CD4-positive, CD25-positive, alpha-beta regulatory T cell (primary cell): ENCODE measurements around the gene ERP27. TPM values are rescaled to one million over a fixed set of nuclear protein-coding genes. Genes with fewer than 3 reads are reported as not detected.
A peak's percentile ranks its signal among the peaks of the same experiment; 100 is the strongest.

Source experiments
- ATAC-seq, 2 donors: fragments of 150-1000 bp; cut with Tn5 transposase; one replicate each; pipeline ENCODE4 v1.10.0; 2021; ENCODE audit warnings: low read depth in 2 of 2, moderate number of reproducible peaks in 2 of 2, moderate library complexity in 1 of 2
- DNase-seq, 3 donors: peaks; one replicate each; pipeline versions ENCODE4 v3.0.0 to v3.0.0-alpha.2; 2012 to 2022; ENCODE audit warnings: mixed read lengths in 1 of 3
- H3K27ac ChIP-seq: one replicate; pipeline ENCODE4 v1.7.0; 2013; ENCODE audit warnings: mild to moderate bottlenecking, low read length; ENCODE audit not compliant: insufficient read depth, poor library complexity, severe bottlenecking
- H3K27me3 ChIP-seq: one replicate; pipeline ENCODE4 v1.7.0; 2013; ENCODE audit warnings: low read length; ENCODE audit not compliant: control insufficient read depth, insufficient read depth
- H3K36me3 ChIP-seq: one replicate; pipeline ENCODE4 v1.7.0; 2013; ENCODE audit warnings: mild to moderate bottlenecking, low read length, moderate library complexity; ENCODE audit not compliant: control insufficient read depth, insufficient read depth
- H3K4me1 ChIP-seq: 2 replicates; pipeline ENCODE4 v1.7.0; 2013; ENCODE audit warnings: mild to moderate bottlenecking, low read length; ENCODE audit not compliant: insufficient read depth, control insufficient read depth, poor library complexity, severe bottlenecking
- H3K4me3 ChIP-seq: one replicate; pipeline ENCODE4 v1.7.0; 2013; ENCODE audit warnings: low read depth, mild to moderate bottlenecking, low read length, moderate library complexity
- H3K9me3 ChIP-seq, 2 experiments: 1 replicate in 1 of 2; 2 replicates in 1 of 2; pipeline ENCODE4 v1.7.0; 2013; ENCODE audit warnings: low read length in 2 of 2, mild to moderate bottlenecking in 1 of 2, moderate library complexity in 1 of 2; ENCODE audit not compliant: control insufficient read depth in 2 of 2
- H3K27ac Mint-ChIP-seq, 3 donors: one replicate each; pipeline ENCODE4 v1.8.0; 2020 to 2022; ENCODE audit warnings: mild to moderate bottlenecking in 3 of 3, mixed read lengths in 3 of 3, moderate library complexity in 2 of 3
- H3K27me3 Mint-ChIP-seq: one replicate; pipeline ENCODE4 v1.8.0; 2022; ENCODE audit warnings: mild to moderate bottlenecking, mixed read lengths
- H3K36me3 Mint-ChIP-seq: one replicate; pipeline ENCODE4 v1.8.0; 2020; ENCODE audit warnings: mixed read lengths
- H3K4me1 Mint-ChIP-seq, 4 donors: one replicate each; pipeline ENCODE4 v1.8.0; 2020 to 2022; ENCODE audit warnings: mixed read lengths in 4 of 4, mild to moderate bottlenecking in 1 of 4
- H3K4me3 Mint-ChIP-seq, 4 donors: one replicate each; pipeline ENCODE4 v1.8.0; 2020 to 2022; ENCODE audit warnings: mild to moderate bottlenecking in 4 of 4, mixed read lengths in 4 of 4, moderate library complexity in 3 of 4
- H3K9me3 Mint-ChIP-seq, 7 donors: one replicate each; pipeline ENCODE4 v1.8.0; 2020 to 2022; ENCODE audit warnings: mixed read lengths in 7 of 7, mild to moderate bottlenecking in 3 of 7, moderate library complexity in 2 of 7
- polyA plus RNA-seq, 4 donors: library from polyadenylated mRNA; unstranded; fragments of 300-500 nt; fragmentation: Illumina TruSeq; gene quantifications; one replicate each; pipeline ENCODE4 v1.2.3, GENCODE V29; 2021
- total RNA-seq: library from RNA; stranded (reverse); gene quantifications from one replicate; pipeline ENCODE4 v1.2.3, GENCODE V29; 2022

The ERP27 gene
- total RNA-seq: 25.4 TPM
- 1 to 10 TPM; 5.3 to 8.0 (median 6.2) TPM for polyA plus RNA-seq

DNA sequence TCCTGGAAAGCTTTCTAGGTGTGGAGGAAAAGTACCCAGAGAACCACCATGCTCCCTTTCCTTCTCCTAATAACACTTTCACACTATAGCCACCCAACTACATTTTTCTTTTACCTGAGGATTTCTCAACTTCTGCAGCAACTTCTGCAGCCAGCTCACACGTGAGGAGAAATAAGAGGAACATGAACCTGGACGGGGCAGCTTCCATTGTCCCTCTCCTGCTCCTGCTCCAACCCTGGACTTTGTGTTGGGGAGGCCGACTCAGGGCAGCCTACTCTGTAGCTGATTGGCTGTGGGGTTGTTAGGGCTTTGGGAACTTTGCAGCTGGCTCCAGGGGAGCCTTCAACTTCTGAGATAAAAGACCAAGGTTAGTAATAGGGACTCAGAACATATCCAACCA, at the start of gene ERP27:
TSS of gene ERP27 (minus strand) at position 237 of the 400 bp plus-strand sequence. CDS start at position 208, 29 bp downstream.
- ATAC-seq: no peak
- Mint-ChIP-seq H3K27me3 (no peaks in the 10 kb centered on the region), H3K4me3 (peak within 1 kb of the TSS; percentile 18 to 75 (median 40)), H3K36me3 (peaks cover 64% of the 10 kb centered on the region), H3K4me1 (peaks cover 15 to 61% (median 50%) of the 10 kb centered on the region in 4 donors), H3K9me3 (peaks cover 0 to 2% (median 0%) of the 10 kb centered on the region in 7 donors), H3K27ac (peak within 1 kb of the TSS; percentile 87 to 93 (median 91))
- H3K4me3 ChIP-seq: peak within 1 kb of the TSS; percentile 9
- no peaks in the 10 kb centered on the region for H3K27me3 ChIP-seq
- no peaks in the 10 kb centered on the region for H3K9me3 ChIP-seq
- peaks cover 70% of the 10 kb centered on the region for H3K36me3 ChIP-seq
- DNase-seq: no peak
- H3K27ac ChIP-seq: peak within 1 kb of the TSS; percentile 50
- H3K4me1 ChIP-seq: peaks cover 30% of the 10 kb centered on the region

DNA sequence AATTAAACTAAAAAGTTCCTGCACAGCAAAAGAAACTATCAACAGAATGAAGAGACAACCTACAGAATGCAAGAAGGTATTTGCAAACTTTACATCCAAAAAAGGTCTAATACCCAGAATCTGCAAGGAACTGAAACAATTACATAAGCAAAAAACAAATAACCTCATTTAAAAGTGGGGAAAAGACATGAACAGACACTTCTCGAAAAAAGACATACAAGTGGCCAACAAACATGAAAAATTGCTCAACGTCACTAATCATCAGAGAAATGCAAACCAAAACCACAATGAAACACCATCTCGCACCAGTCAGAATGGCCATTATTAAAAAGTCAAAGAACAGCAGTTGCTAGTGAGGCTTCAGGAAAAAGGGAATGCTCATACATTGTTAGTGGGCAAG, 49.7 kb upstream of the ERP27 start:
- no peak for DNase-seq
- H3K4me3 ChIP-seq: no peak overlapping the region
- no peak for ATAC-seq
- no peak overlapping the region for H3K4me3 Mint-ChIP-seq
- no peak overlapping the region for H3K27ac Mint-ChIP-seq
- no peaks in the 10 kb centered on the region for H3K27me3 ChIP-seq
- peaks cover 0 to 2% of the 10 kb centered on the region in 2 experiments for H3K9me3 ChIP-seq
- H3K36me3 Mint-ChIP-seq: no peaks in the 10 kb centered on the region
- no peak overlapping the region for H3K27ac ChIP-seq
- H3K9me3 Mint-ChIP-seq: peaks cover 0 to 5% (median 0%) of the 10 kb centered on the region in 7 donors
- peaks cover 3% of the 10 kb centered on the region for H3K4me1 ChIP-seq
- H3K36me3 ChIP-seq: no peaks in the 10 kb centered on the region
- H3K4me1 Mint-ChIP-seq: peaks cover 12 to 40% (median 21%) of the 10 kb centered on the region in 4 donors
- H3K27me3 Mint-ChIP-seq: no peaks in the 10 kb centered on the region

DNA sequence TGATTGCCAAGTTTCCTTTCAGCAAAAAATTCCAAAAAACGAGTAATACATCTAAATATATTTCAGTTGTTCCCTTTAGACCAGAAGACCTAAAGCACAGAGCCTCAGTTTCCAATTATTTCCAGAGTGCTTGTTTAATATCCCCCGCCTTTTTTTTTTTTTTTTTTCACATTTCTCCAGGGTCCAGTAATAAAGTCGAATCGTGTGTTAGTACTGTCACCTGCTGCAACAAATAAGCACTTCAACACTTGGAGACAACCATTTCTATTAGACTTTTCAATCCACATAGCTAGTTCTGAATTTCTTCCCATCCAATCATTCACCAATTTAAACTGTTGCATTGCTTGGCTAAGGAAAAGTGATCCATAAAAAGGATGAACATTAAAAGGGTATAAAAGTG, 48.1 kb upstream of the ERP27 start:
- Mint-ChIP-seq H3K9me3 (peaks cover 0 to 4% (median 0%) of the 10 kb centered on the region in 7 donors), H3K27ac (no peak overlapping the region), H3K4me3 (no peak overlapping the region), H3K27me3 (no peaks in the 10 kb centered on the region), H3K4me1 (peaks cover 22 to 50% (median 34%) of the 10 kb centered on the region in 4 donors), H3K36me3 (no peaks in the 10 kb centered on the region)
- Histone ChIP-seq H3K9me3 (peaks cover 0 to 2% of the 10 kb centered on the region in 2 experiments), H3K27me3 (no peaks in the 10 kb centered on the region), H3K4me3 (no peak overlapping the region), H3K36me3 (no peaks in the 10 kb centered on the region), H3K27ac (no peak overlapping the region), H3K4me1 (peaks cover 7% of the 10 kb centered on the region)
- DNase-seq (peak in 1 of 3 donors; percentile 24), ATAC-seq (no peak)

DNA sequence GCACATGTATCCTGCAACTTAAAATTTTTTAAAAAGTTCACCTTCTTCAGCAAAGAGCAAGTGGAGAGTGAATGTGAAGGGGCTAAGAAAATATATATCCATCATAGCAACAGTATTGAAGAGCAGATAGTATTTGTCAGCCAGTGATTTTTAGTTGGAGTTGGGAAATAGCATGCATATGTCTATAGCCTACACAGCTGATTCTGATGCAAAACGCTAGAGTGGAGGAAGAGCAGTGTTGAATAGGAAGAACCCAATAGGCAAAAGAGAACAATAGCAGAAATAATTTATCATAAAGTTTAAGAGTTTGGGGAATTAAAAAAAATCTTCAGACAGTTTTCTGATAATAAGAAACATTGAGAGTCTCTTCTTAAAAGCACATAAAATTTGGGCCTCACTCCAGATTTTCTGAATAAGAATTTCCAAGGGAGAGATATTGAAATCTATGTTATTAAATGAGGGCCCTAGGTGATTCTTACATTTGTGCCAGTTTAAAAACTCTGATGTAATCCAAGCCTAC, 46.5 kb upstream of the ERP27 start:
- ATAC-seq (no peak), DNase-seq (no peak)
- H3K9me3 Mint-ChIP-seq: peaks cover 0 to under 1% (median 0%) of the 10 kb centered on the region in 7 donors
- no peaks in the 10 kb centered on the region for H3K36me3 ChIP-seq
- no peaks in the 10 kb centered on the region for H3K27me3 Mint-ChIP-seq
- peak overlapping the region in 1 of 4 donors; percentile 5 for H3K4me3 Mint-ChIP-seq
- no peak overlapping the region for H3K4me3 ChIP-seq
- peaks cover 22 to 63% (median 47%) of the 10 kb centered on the region in 4 donors for H3K4me1 Mint-ChIP-seq
- no peaks in the 10 kb centered on the region for H3K36me3 Mint-ChIP-seq
- H3K4me1 ChIP-seq: peaks cover 11% of the 10 kb centered on the region
- H3K27ac ChIP-seq: no peak overlapping the region
- no peaks in the 10 kb centered on the region for H3K27me3 ChIP-seq
- H3K9me3 ChIP-seq: no peaks in the 10 kb centered on the region
- H3K27ac Mint-ChIP-seq: peak overlapping the region in 1 of 3 donors; percentile 39

DNA sequence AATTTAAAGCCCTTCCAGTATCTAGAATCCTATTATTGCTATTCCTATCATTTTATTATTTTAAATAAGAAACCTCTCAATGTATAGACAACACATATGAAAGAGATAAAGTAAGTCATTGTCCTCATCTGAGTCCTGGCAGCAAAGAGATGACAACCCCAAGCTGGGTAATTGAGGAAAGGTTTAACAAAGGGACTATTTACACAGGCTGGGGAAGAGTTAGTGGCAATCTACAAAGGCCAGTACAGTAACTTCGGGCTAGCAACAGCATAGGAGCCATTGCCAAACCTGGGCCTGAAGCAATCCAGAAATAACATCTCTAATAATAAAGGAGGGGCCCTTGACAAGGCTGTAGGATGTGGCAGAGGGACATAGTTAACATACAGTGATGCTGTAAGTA, 45.7 kb upstream of the ERP27 start:
- Mint-ChIP-seq H3K27me3 (no peaks in the 10 kb centered on the region), H3K36me3 (no peaks in the 10 kb centered on the region), H3K4me3 (no peak overlapping the region), H3K27ac (peak overlapping the region in 1 of 3 donors; percentile 39), H3K9me3 (no peaks in the 10 kb centered on the region), H3K4me1 (peaks cover 24 to 64% (median 51%) of the 10 kb centered on the region in 4 donors)
- ATAC-seq: no peak
- Histone ChIP-seq H3K27me3 (no peaks in the 10 kb centered on the region), H3K9me3 (no peaks in the 10 kb centered on the region), H3K36me3 (no peaks in the 10 kb centered on the region), H3K4me3 (no peak overlapping the region), H3K4me1 (peaks cover 19% of the 10 kb centered on the region), H3K27ac (no peak overlapping the region)
- DNase-seq: no peak

DNA sequence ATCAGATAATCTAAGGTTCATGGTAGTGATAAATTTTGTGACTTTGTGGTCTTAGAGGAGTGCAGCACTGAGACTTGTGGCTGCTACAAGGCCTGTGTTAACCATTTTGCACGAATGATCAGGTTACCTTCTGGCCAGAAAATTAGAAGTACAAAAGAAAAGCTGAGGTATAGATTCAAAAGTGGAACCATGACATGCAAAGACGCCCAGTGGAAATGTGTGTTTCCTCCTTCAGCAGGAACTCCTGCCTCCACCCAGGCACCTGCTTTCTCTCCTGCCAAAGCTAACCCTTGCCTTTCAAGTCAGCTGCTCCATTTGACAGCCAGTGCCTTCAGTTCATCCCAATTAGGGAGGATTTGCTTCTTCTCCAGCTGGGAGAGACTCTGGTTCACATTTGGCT, 44.7 kb upstream of the ERP27 start:
- ATAC-seq (no peak), DNase-seq (peak in 1 of 3 donors; percentile 41)
- peak overlapping the region; percentile 40 to 63 (median 62) for H3K27ac Mint-ChIP-seq
- Histone ChIP-seq H3K9me3 (no peaks in the 10 kb centered on the region), H3K4me1 (peaks cover 21% of the 10 kb centered on the region), H3K4me3 (peak overlapping the region; percentile 1), H3K36me3 (no peaks in the 10 kb centered on the region), H3K27me3 (no peaks in the 10 kb centered on the region), H3K27ac (no peak overlapping the region)
- H3K9me3 Mint-ChIP-seq: peaks cover 0 to 1% (median 0%) of the 10 kb centered on the region in 7 donors
- H3K27me3 Mint-ChIP-seq: peaks cover 6% of the 10 kb centered on the region
- H3K4me3 Mint-ChIP-seq: peak overlapping the region in 2 of 4 donors; percentile 9 to 28
- no peaks in the 10 kb centered on the region for H3K36me3 Mint-ChIP-seq
- peaks cover 31 to 67% (median 54%) of the 10 kb centered on the region in 4 donors for H3K4me1 Mint-ChIP-seq

DNA sequence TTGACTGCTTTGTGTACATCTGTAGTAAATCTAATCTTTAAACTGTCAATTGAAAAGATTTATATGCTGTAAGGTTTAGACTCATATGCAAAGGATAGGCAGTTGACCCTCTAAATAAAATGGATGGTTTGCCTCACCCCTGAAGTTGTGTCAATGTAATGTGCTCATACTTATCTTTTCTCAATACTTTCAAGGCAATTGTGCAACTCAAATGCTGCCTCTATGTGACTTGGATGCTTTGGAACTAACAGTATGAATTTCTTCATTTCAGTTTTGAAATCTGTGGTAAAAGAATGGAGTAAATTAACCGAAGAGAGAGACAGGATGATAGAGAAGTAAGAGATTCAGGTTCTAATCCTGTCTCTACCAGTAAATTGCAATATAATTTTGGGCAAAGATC, 44.2 kb upstream of the ERP27 start:
- ATAC-seq (no peak), DNase-seq (no peak)
- no peaks in the 10 kb centered on the region for H3K36me3 ChIP-seq
- H3K9me3 ChIP-seq: no peaks in the 10 kb centered on the region
- peak overlapping the region; percentile 1 for H3K4me3 ChIP-seq
- Mint-ChIP-seq H3K4me1 (peaks cover 31 to 67% (median 54%) of the 10 kb centered on the region in 4 donors), H3K36me3 (no peaks in the 10 kb centered on the region), H3K27me3 (peaks cover 6% of the 10 kb centered on the region), H3K27ac (peak overlapping the region; percentile 40 to 63 (median 62)), H3K9me3 (peaks cover 0 to 1% (median 0%) of the 10 kb centered on the region in 7 donors), H3K4me3 (peak overlapping the region in 1 of 4 donors; percentile 28)
- no peak overlapping the region for H3K27ac ChIP-seq
- no peaks in the 10 kb centered on the region for H3K27me3 ChIP-seq
- H3K4me1 ChIP-seq: peaks cover 21% of the 10 kb centered on the region

DNA sequence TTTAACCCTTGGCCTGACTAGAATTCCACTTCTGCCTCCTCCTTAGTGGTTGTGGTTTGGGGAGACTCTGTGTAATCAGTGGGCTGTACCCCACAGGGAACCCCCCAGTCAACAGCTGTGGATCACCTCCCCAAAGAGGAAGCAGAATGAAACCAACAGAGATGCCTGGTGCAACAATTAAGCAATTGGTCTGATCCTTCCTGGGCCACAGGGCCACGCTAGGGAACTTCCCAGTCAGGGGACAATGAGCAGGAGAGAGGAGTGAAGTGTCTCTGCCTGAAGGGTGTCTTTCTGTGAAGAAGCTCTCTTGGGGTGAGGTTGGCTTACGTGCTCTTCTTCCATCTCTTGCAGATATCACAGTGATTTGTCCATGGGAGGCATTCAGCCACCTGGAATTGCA, 42.7 kb upstream of the ERP27 start:
- Histone ChIP-seq H3K36me3 (no peaks in the 10 kb centered on the region), H3K4me3 (no peak overlapping the region), H3K27me3 (no peaks in the 10 kb centered on the region), H3K27ac (no peak overlapping the region), H3K9me3 (no peaks in the 10 kb centered on the region), H3K4me1 (peaks cover 21% of the 10 kb centered on the region)
- Mint-ChIP-seq H3K4me3 (no peak overlapping the region), H3K27me3 (peaks cover 6% of the 10 kb centered on the region), H3K36me3 (no peaks in the 10 kb centered on the region), H3K9me3 (peaks cover 0 to 1% (median 0%) of the 10 kb centered on the region in 7 donors), H3K27ac (peak overlapping the region in 2 of 3 donors; percentile 57 to 80), H3K4me1 (peaks cover 31 to 62% (median 52%) of the 10 kb centered on the region in 4 donors)
- peak; percentile 15 to 36 for ATAC-seq
- no peak for DNase-seq
